GOT3 (cell line): ENCODE measurements around the gene NPTXR.
"Not testable (repeated sequence)": the region's sequence is repeated elsewhere in the genome, so short reads cannot be mapped to it uniquely, and the experiment has no call there.

Source experiments
- DNase-seq: peaks from one replicate; lab custom pipeline; 2025; ENCODE audit warnings: mixed read lengths; lab: John Stamatoyannopoulos, UW

Gene NPTXR

GRCh38 chr22:38868286-38868721 is 24.5 kb upstream of the NPTXR start:
- no peak for DNase-seq

- no peak for DNase-seq
Measured at GRCh38 chr22:38867471-38868285, 23.9 kb upstream of the NPTXR start.

- DNase-seq, result no peak
Measured at GRCh38 chr22:38867124-38867455, 23.3 kb upstream of the NPTXR start.

- no peak for DNase-seq
Measured at GRCh38 chr22:38866399-38867123, 22.7 kb upstream of the NPTXR start.

DNA sequence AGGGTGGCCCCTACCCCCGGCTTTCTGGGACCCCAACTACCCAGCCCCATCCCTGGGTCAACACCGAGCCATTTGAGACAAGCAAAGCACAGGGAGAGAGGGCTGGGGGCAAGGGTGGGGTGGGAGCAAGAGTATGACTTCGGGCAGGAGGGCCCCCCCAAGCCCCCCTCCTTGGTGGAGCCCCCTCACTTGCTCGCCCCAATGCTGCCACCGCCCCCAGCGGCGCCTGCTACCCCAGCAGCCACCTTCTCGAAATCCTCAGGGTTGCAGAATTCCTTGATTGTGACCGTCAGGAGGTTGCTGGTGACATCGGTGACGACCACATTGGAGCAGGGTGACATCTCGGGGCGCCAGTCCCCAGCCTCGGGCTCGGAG is 22.2 kb upstream of the NPTXR start:
- no peak for DNase-seq

GRCh38 chr22:38865201-38866023 is 21.6 kb upstream of the NPTXR start:
- no peak for DNase-seq

DNA sequence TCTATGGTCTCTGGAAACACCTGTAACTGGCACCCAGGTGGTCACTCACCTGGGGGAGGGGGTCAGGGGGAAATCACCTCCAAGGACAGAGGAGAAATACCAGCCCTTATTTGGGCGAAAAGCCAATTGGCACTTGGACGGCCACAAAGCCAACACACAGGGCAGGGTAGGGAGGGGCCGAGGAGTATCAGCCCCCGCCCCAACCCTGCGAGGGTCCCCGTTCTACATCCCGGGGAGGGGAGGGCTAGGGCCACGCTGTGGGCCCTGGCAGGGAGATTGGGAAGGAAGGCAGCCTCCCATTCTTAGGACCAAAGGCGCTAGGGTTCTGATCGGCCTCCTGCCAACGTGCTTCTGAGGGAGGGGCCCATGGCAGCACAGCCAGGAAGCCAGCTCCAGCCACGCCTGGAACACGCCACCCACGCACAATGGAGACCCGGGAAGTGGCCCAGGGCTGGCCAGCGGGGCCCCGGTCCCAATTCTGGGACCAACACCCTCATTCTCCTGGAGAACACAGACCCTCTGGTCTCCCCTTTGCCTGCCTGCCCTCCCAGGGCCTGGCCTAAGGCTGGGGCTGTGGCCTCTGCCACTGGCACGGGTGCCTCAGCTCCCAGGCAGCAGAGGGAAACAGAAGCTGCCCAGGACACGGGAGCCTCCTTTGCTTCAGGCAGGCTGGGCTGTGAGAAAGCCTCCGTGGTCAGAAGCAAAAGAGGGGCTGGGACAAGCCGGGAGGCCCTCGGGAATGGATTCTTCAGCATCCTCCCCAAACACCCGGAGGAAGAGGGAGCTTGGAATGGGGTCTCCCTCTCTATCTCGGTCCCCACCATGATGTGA is 20.7 kb upstream of the NPTXR start:
- DNase-seq, result no peak

- DNase-seq, result no peak
Measured at GRCh38 chr22:38863531-38864131, 19.8 kb upstream of the NPTXR start.

DNA sequence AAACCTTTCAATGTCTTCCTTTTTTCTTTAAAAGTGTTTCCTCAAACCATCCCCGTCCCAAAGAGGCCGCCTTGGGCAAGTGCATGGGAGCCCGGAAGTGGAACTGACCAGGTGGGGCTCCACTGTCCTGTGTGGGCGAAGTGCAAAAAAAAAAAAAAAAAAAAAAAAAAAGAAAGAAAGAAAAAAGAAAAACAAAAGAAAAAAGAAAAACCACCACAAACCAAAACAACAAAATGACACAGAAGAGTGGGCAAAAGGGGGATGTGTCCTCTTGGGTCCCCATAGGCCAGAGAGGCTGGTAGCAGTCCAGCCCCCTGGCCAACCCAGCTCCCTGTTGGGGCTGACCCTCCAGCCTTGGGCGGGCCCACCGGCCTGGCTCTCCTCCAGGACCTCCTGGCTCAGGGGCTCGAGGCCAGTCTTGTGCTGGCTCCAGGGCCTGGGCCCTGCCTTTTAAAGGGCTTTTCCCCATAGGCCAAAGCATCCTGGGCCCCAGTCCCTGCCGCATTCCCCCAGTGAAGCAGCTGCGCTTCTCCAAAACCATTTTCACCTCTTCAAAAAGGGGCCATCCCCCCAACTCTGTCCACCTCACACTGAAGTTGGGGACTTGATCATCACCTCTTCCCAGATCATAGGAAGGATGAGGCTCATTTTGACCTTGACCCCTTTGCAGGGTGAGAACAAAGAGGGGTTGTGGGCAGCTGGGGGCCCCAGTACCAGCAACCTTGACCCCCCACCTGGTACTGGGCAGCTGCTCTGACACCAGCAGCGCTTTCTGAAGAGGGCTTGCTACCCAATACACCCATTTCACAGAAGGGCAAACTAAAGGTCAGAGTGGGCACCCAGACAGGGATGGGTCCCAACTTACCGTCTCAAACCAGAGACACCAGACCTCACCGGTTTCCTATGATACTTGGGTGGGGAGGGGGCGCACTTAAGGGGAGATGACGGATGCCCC is 18.8 kb upstream of the NPTXR start:
- no peak for DNase-seq

- DNase-seq, result no peak
Measured at GRCh38 chr22:38861927-38862326, 18.1 kb upstream of the NPTXR start.

- DNase-seq, result no peak
Measured at GRCh38 chr22:38861170-38861876, 17.5 kb upstream of the NPTXR start.

DNA sequence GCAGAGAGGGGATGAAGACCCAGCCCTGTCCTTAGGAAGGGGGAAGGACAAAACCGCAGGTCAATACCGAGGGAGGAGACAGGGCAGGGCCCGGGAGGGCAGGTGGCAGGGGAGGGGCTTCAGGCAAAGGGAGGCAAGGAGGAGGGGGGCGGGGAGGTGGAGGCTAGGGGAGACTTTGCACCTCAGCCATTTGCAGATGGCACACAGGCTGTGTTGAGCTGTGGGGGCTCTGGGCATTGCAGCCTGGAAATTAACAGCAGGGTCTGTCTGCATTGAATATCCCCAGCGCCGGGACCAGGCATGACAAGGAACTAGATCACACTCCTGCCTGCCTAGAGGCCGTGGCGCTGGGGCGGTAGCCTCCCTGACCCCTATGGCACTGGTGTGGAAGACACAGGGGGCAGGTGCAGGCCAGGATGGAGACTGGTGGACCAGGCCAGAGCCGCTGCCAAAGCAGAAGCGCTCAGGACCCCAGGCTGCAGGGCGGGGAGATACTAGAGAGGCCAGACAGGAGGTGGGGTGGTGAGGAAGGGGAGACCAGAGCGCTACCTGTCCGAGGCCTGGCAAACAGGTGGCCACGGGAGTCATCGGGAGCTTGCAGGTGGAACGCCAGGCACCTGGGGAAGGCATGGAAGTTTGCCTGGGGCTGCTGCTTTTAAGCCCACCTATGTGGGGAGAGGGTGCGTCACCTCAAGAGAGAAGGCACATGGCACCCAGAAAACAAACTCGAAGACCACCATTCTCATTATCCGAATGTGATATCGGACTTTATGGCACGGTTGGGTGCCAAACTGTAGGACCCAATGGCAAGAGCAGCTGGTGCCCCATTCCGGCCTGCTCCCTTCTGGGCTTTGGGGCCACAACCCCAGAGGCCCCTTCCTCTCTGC is 16.7 kb upstream of the NPTXR start:
- DNase-seq, result no peak

- DNase-seq, result no peak
Measured at GRCh38 chr22:38859581-38860282, 15.9 kb upstream of the NPTXR start.

DNA sequence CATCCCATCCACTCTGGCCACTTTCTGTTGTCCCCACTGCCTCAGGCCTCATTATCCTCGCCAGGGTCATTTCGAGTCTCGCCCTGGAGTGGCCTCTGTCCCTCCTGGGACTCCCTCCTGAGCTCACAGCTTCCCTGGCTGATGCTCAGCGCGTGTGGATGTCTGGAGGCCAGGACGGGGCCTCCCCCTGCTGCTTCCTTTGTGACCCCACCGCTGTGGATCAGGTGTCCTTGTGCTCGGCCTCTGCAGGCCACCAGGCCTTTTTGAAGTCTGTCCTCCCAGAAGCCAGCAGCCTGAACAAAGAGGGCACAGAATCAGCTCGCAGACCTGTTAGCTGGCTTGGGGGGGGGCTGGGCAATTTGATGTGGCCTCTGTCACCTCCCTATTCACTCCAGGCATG is 14.7 kb upstream of the NPTXR start:
- DNase-seq, result no peak

DNA sequence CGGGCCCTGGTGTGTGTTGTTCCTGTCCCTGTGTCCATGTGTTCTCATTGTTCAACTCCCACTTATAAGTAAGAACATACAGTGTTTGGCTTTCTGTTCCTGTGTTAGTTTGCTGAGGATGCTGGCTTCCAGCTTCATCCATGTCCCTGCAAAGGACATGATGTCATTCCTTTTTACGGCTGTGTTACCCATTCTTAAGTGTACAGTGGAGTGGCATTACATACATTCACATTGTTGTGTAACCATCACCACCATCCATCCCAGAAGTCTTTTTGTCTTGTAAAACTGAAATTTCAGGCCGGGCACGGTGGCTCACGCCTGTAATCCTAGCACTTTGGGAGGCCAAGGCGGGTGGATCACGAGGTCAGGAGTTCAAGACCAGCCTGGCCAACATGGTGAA is 10.6 kb upstream of the NPTXR start:
- not testable (repeated sequence) for DNase-seq

- DNase-seq, result not testable (repeated sequence)
Measured at GRCh38 chr22:38853883-38854282, 10.1 kb upstream of the NPTXR start.

GRCh38 chr22:38853196-38853651 is 9.4 kb upstream of the NPTXR start:
- no peak for DNase-seq

DNA sequence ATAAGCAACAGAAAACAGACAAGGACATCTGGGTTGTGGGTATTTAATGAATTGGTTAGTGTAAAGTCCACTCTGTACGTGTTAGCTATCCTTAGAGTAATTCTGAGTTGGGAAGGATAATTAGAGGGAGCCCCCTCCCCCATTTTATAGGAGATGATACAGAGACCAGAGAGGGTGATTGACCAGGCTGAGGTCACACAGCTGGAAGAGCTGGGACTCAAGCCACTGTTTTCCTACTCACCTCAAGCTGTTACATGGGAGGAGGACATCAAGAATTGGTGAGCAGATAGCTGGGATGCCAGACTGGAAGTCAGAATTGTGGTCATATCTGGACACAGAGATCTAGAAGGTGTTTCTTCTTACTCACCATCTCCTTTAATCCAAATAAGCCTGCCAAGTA is 8.7 kb upstream of the NPTXR start:
- no peak for DNase-seq
